ENCODE data around the gene CNTNAP4.
A peak's percentile ranks its signal among the peaks of the same experiment; 100 is the strongest.

CNTNAP4 gene

GRCh38 chr16:76276745-76277438, at the start of gene CNTNAP4:
TSS of gene CNTNAP4 (plus strand) at chr16:76277401. CDS start at chr16:76277663, 262 bp downstream.
- DNase-seq, result peak; percentile 32

GRCh38 chr16:76228546-76229146, 48.6 kb upstream of the CNTNAP4 start:
- DNase-seq, result no peak

DNA sequence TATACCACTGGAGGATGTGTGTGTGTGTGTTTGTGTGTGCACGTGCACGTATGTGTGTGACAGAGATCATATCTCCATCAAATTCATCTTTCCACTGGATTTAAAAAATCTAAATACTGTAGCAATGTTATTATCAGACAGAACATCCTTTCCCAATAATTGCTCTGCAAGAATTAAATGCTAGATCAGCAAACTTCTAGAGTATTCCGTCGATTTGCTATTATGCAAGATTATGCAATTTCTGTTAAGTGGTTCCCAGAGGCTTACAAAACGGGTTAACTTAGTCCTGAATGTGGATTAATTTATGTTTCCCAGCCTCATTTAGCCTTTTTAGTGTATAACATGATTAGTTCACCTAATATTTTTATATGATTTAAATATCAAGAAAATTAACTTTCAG, 44.5 kb upstream of the CNTNAP4 start:
- no peak for DNase-seq

- DNase-seq, result no peak
These were observed 42.2 kb upstream of the CNTNAP4 start for GRCh38 chr16:76235025-76235424.

GRCh38 chr16:76235426-76235825, 41.8 kb upstream of the CNTNAP4 start:
- no peak for DNase-seq

GRCh38 chr16:76237471-76237870, 39.7 kb upstream of the CNTNAP4 start:
- no peak for DNase-seq

DNA sequence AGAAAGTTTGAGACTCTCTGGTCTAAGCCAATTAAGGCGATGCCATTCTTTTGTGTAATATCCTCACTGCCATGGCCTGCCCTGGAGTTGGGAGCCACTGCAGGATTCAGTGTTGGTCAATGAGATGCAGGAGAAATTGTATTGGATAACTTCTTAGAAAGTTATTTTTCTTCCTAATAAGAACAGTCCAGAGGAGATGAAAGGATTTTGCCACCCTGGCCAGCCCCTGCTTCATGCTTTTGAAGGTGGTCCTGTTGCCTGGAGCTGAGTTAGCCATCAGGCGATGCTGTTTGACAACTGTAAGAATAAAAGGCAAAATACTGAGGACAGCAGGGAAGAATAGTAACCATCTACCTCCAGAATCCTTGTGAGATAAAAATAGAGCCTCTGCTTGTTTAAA, 35.4 kb upstream of the CNTNAP4 start:
- DNase-seq, result peak; percentile 4

- DNase-seq, result no peak
These were observed 33.6 kb upstream of the CNTNAP4 start for GRCh38 chr16:76243620-76244019.

DNA sequence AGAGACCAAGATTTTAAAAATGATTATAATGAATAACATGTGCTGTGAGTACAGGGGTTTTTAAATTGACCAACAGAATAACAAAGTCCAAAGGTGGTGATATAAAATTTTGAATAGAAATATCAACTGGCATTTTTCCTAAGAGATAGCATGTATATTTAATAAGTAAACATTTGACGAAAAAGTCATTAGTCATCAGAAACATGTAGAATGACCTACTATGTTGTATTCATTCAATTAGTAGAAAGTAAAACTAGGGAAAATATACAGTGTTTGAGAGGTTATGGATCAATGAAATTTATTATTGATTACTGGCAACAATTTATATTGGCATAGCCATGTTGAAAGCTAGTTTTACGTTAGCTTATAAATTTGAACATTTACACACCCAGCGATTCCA, 30.6 kb upstream of the CNTNAP4 start:
- DNase-seq, result no peak

- peak; percentile 83 for DNase-seq
These were observed 11.7 kb upstream of the CNTNAP4 start for GRCh38 chr16:76265434-76266045.

GRCh38 chr16:76268824-76269223, 8.4 kb upstream of the CNTNAP4 start:
- no peak for DNase-seq

DNA sequence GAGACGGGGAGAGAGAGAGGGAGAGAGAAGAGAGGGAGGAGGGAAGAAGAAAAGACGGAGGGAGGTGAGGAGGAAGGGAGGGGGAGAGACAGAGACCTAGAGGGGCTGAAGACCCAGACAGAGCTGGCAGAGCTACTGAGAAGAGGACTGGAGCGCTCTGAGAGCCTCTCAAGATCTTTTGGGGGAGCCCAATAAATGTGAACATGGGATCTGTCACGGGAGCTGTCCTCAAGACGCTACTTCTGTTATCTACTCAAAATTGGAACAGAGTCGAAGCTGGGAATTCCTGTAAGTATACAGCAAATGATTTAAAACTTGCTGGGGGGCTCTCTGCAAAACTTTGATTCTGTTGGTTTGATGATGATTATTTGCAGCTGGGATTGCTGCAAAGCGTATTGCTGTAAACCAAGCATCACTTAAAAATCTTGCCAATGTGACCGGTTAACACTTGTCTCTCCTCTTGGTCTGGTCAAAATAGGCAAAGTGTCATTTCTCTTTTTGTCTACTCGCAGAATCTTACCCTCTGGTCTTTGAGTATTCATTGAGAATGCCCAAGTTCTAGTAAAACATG, 344 bp downstream of the CNTNAP4 start:
- DNase-seq, result no peak

DNA sequence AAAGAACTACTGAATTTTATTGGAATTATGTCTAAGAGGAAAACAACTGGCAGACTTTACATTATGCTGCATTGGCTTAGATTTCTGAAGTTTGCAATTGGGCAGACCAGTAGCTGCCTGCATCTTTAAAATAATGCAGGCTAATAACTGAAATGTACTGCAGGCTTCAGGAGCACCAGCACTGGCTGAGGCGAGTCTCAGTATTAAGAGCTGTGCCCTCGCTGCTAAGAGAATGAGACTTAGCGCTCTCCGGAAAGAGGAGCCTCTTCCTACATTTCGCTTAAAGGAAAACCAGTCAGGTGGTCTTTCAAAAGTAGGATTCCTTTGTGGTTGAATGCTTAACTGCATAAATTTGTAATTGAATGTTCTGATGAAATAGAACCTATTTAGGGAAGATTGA, 885 bp downstream of the CNTNAP4 start:
- no peak for DNase-seq

DNA sequence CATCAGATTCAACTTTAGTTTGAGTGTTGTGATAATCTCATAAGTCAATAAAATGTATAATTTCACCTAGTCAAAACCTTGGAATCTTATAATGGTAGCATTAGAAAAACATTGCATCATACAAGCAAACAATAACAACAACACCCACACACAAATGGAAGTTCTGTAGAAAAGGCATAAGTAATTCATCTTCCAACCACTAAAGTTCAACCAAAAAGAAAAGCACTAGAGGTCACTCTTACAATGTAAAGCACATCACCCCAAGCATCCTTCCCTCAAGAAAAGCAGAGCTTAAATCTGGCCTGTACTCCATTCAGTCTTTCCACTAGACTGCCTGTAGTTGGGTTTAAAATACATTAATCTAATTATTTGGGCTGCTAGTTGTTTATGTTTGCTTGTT, 1.8 kb downstream of the CNTNAP4 start:
- peak; percentile 74 for DNase-seq

DNA sequence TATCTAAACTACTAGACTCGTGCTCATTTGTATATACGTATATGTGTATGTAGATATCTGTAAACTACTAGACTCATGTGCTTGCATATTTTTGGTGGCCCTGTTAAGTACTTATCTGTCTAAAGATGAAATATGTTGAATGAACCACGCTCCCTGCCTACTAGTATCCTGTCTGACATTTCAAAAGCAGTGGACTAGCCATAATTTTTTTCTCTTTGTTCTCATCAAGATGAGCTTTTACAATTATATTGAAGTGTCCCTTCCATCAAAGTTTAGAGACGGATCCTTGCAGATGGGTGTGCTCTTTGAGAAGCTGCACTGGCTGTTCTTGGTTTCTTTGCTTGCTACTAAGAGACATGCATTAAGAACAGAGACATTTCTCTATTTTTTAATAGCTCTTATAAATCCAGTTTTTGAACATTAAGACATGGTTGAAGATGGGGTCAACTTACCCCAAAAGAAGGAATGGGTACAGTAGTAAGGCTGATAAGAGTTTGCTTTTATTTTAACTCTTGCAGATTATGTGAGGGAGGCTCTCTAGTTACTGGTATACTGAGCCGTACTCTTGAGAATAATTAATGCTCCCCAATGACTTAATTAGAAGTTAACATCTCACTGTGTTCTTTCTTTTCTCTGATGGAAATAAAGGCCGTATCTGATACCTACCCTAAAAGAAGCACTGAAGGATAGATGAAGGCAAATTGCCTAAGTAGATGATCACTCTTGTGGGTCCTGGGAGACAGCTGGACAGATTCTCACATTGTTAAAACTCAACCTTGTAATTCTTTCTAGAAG, 3.4 kb downstream of the CNTNAP4 start:
- DNase-seq, result no peak

GRCh38 chr16:76287466-76287865, 10.3 kb downstream of the CNTNAP4 start:
- peak; percentile 24 for DNase-seq

- peak; percentile 34 for DNase-seq
These were observed 15.0 kb downstream of the CNTNAP4 start for GRCh38 chr16:76292218-76292617.

GRCh38 chr16:76293980-76294379, 16.8 kb downstream of the CNTNAP4 start:
- no peak for DNase-seq

GRCh38 chr16:76294396-76295214, 17.4 kb downstream of the CNTNAP4 start:
- DNase-seq, result no peak

- DNase-seq, result no peak
These were observed 20.7 kb downstream of the CNTNAP4 start for GRCh38 chr16:76297941-76298340.

DNA sequence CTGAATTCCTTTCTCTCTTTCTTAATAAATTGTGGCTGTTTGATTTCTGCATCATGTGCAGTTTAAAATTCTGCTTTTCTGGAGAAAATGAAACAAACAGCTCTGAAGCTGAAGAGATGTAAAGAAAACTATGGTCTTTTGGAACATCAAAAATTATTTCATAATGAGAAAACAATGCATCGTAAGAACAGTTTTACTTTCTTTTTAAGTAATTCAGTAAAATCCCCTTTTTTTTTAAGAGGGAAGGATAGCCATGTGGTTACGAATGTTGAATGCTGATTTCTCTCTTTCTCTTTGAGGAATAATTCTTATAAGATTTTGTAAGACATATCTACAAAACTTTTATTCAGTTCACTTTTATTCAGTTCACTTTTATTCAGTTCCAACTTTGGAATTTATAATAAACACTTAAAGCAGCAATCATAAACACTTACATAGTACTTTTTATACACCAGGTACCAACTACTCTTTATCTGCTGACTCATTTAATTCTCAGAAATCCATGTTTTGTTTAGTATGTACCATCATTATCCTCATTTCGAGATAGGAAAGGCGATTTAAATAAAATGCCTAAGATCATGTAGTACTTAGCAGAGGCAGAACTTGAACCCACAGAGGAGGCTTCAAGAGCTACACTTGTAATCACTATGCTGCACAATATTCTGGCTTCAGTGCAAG, 26.6 kb downstream of the CNTNAP4 start:
- no peak for DNase-seq
